Measurements from ENCODE around the gene OCLN. TPM values are rescaled to one million over a fixed set of nuclear protein-coding genes. Genes with fewer than 3 reads are reported as not detected.
"Not testable (repeated sequence)": the region's sequence is repeated elsewhere in the genome, so short reads cannot be mapped to it uniquely, and the experiment has no call there.

OCLN gene
- total RNA-seq, 4 donors from 2014 or later, result 74.9 to 112 (median 92.4) TPM

GRCh38 chr5:69606839-69607238 is 114.2 kb downstream of the OCLN start:
- H3K27ac ChIP-seq; H3K9me3 ChIP-seq; H3K27me3 ChIP-seq; in situ Hi-C loops (cut with MboI; ENCODE audit: low pct_ligation_motif_present in 1 of 4, low pct_unique_long_range_greater_than_20kb in 1 of 4, low sequenced_read_pairs in 3 of 4); DNase-seq; H3K36me3 ChIP-seq; H3K4me1 ChIP-seq; H3K4me3 ChIP-seq; intact Hi-C loops (cut with DNase I; ENCODE audit: low total_unique reads): not testable (repeated sequence)
- WGBS, 2 donors (ENCODE audit: low coverage in 1 of 2), result 73% methylated on average over 3 of the region's 6 CpGs; no CpG with 5 or more reads in 1 of the 2 donors

Small RNAs within 50 kb of the gene (small RNA-seq; reads per million reads assigned to genes)
- gene RN7SL616P, result 0 reads per million in 4 donors
- gene RNU6-724P, result 0 reads per million in 4 donors
- 0 reads per million in 4 donors for gene RPS27P14

Other genes with a start within 250 kb of the OCLN start
- gene CCDC125, start 160.0 kb upstream of the OCLN start, total RNA-seq, result 10 to 100 TPM in 3 of 4 donors, 1 to 10 TPM in 1; 8.2 to 24.7 (median 18.6) TPM
- 100 to 1,000 TPM in 1 of 4 donors, 10 to 100 TPM in 3; 16.1 to 103 (median 20.0) TPM for gene AK6, start 123.3 kb upstream of the OCLN start, total RNA-seq
- gene TAF9, start 123.3 kb upstream of the OCLN start, total RNA-seq, result 10 to 100 TPM; 32.1 to 79.4 (median 45.5) TPM
- 10 to 100 TPM in 2 of 4 donors, 1 to 10 TPM in 2; 2.6 to 19.1 (median 9.8) TPM for gene RAD17, start 123.0 kb upstream of the OCLN start, total RNA-seq
- gene MARVELD2, start 77.7 kb upstream of the OCLN start, total RNA-seq, result 10 to 100 TPM; 14.7 to 48.7 (median 30.7) TPM
- 10 to 100 TPM in 3 of 4 donors, 1 to 10 TPM in 1; 5.6 to 77.2 (median 29.4) TPM for gene GTF2H2C, start 67.4 kb downstream of the OCLN start, total RNA-seq